A549 (cell line): ENCODE data around the gene TRIM26. TPM values are rescaled to one million over a fixed set of nuclear protein-coding genes. Genes with fewer than 3 reads are reported as not detected.
A peak's percentile ranks its signal among the peaks of the same experiment; 100 is the strongest.

Experiments used
- ATAC-seq, 2 experiments: fragments of 200-7000 bp in 1 of 2; fragments of >200 bp in 1 of 2; cut with Nextera tagmentation in 1 of 2; cut with Tn5 transposase in 1 of 2; 3 replicates each; pipeline versions ENCODE4 v1.8.0 to v1.9.1; 2018 to 2020; ENCODE audit warnings: mild to moderate bottlenecking in 1 of 2, moderate library complexity in 1 of 2
- CTCF ChIA-PET: fragments of 300-600 bp; sonication (Branson Sonifier 250); formaldehyde crosslinking; extraction: SDS; loops from one replicate; lab custom pipeline; 2021; ENCODE audit warnings: antibody characterized with exemption, inconsistent platforms; lab: Yijun Ruan, JAX
- POLR2A ChIA-PET: fragments of 350-600 bp; formaldehyde crosslinking; extraction: SDS; loops from one replicate; lab custom pipeline; 2021; ENCODE audit warnings: antibody characterized with exemption, inconsistent platforms; lab: Yijun Ruan, JAX
- DNase-seq, 2 experiments: peaks; one replicate each; pipeline versions ENCODE4 v3.0.0 to v3.0.0-alpha.2; 2011 to 2016; ENCODE audit warnings: low read depth in 1 of 2, low spot score in 1 of 2
- FAIRE-seq: peaks from 2 replicates; lab custom pipeline; 2011; peaks lifted over from hg19 to GRCh38; lab: Jason Lieb, UNC
- H3K27ac ChIP-seq, 2 experiments: fragments of >200 bp; sonication (Bioruptor Twin); formaldehyde crosslinking; 3 replicates each; pipeline ENCODE4 v1.5.1; 2016 to 2017
- H3K4me1 ChIP-seq: fragments of >200 bp; sonication (Bioruptor Twin); formaldehyde crosslinking; 3 replicates; pipeline ENCODE4 v1.6.1; 2016
- H3K4me2 ChIP-seq: fragments of >200 bp; sonication (Bioruptor Twin); formaldehyde crosslinking; 3 replicates; pipeline ENCODE4 v1.6.1; 2016
- H3K4me3 ChIP-seq: fragments of >200 bp; sonication (Bioruptor Twin); formaldehyde crosslinking; 3 replicates; pipeline ENCODE4 v1.5.1; 2016
- H3K9me3 ChIP-seq: fragments of >200 bp; sonication (Bioruptor Twin); formaldehyde crosslinking; 3 replicates; pipeline ENCODE4 v1.6.1; 2016
- CHD2 ChIP-seq: fragments of 150-350 bp; IDR thresholded peaks from 2 replicates; pipeline ENCODE4 v1.6.1; 2014; ENCODE audit warnings: low read length; ENCODE audit not compliant: partially characterized antibody
- EHF ChIP-seq: fragments of 250-450 bp; sonication (Bioruptor Pico); IDR thresholded peaks from 2 replicates; pipeline ENCODE4 v1.5.0; 2020; ENCODE audit warnings: mild to moderate bottlenecking
- EP300 ChIP-seq, 2 experiments: fragments of >200 bp; sonication (Bioruptor Twin); formaldehyde crosslinking; IDR thresholded peaks; 2 replicates in 1 of 2; 3 replicates in 1 of 2; pipeline ENCODE4 v1.6.1; 2016 to 2017
- ESRRA ChIP-seq: fragments of 150-350 bp; IDR thresholded peaks from 2 replicates; pipeline ENCODE4 v1.6.1; 2014; ENCODE audit warnings: mild to moderate bottlenecking, low read length, borderline replicate concordance
- FOSL2 ChIP-seq, 2 experiments: fragments of 450-650 bp in 1 of 2; fragments of >200 bp in 1 of 2; sonication (Bioruptor Twin) in 1 of 2; formaldehyde crosslinking; IDR thresholded peaks; 2 replicates each; pipeline versions ENCODE4 v1.5.0 to v1.6.1; 2016 to 2020; ENCODE audit warnings: mild to moderate bottlenecking in 1 of 2, moderate library complexity in 1 of 2
- HOXB5 ChIP-seq: fragments of 250-450 bp; sonication (Bioruptor Pico); IDR thresholded peaks from 2 replicates; pipeline ENCODE4 v1.5.0; 2020; ENCODE audit warnings: mild to moderate bottlenecking, moderate library complexity
- JUNB ChIP-seq: fragments of >200 bp; sonication (Bioruptor Twin); formaldehyde crosslinking; IDR thresholded peaks from 2 replicates; pipeline ENCODE4 v1.6.1; 2016
- KDM5A ChIP-seq: fragments of 200-600 bp; sonication (generic); IDR thresholded peaks from 2 replicates; pipeline ENCODE4 v1.6.1; 2016; ENCODE audit warnings: antibody characterized with exemption, mild to moderate bottlenecking
- NFE2L2 ChIP-seq: fragments of 150-350 bp; conservative IDR thresholded peaks from 2 replicates; pipeline ENCODE4 v1.6.1; 2014; ENCODE audit warnings: low read length
- RNF2 ChIP-seq: fragments of 200-600 bp; sonication (generic); IDR thresholded peaks from 2 replicates; pipeline ENCODE4 v1.6.1; 2016; ENCODE audit warnings: low read depth, mild to moderate bottlenecking, antibody characterized with exemption, moderate library complexity, borderline replicate concordance
- ZNF302 ChIP-seq: fragments of 250-450 bp; sonication (Bioruptor Pico); IDR thresholded peaks from 2 replicates; pipeline ENCODE4 v1.9.0; 2021; ENCODE audit warnings: inconsistent platforms, mild to moderate bottlenecking, moderate library complexity
- ZSCAN20 ChIP-seq: fragments of 250-450 bp; sonication (Bioruptor Pico); IDR thresholded peaks from 2 replicates; pipeline ENCODE4 v1.8.0; 2022; ENCODE audit warnings: mild to moderate bottlenecking, moderate library complexity
- WGBS: methylation state at CpG from one replicate; pipeline ENCODE4 v1.1.6; 2017; ENCODE audit errors: missing lambda C conversion rate; 5-methylcytosine and 5-hydroxymethylcytosine counted together
- polyA plus RNA-seq, 4 experiments: library from polyadenylated mRNA; depleted of rRNA in 3 of 4; stranded (reverse); fragments of >200 nt; fragmentation: RNase III in 1 of 4; extraction: RNeasy Plus Mini Kit Qiagen cat#74134 plus additional on column Dnase treatment in 1 of 4; gene quantifications; 2 replicates in 3 of 4; 3 replicates in 1 of 4; pipeline ENCODE4 v1.2.3, GENCODE V29; 2011 to 2017
- TF ChIP-seq, protein P1 (sequence below): fragments of 250-450 bp; sonication (Bioruptor Pico); IDR thresholded peaks from 2 replicates; pipeline ENCODE4 v1.5.0; 2021; ENCODE audit warnings: mild to moderate bottlenecking, moderate library complexity, borderline replicate concordance
- TF ChIP-seq, protein P2 (sequence below): fragments of >200 bp; sonication (Bioruptor Twin); formaldehyde crosslinking; IDR thresholded peaks from 3 replicates; pipeline ENCODE4 v1.6.1; 2016
- TF ChIP-seq, protein P3 (sequence below): fragments of 200-600 bp; sonication (generic); IDR thresholded peaks from 2 replicates; pipeline ENCODE4 v1.6.1; 2016; ENCODE audit warnings: antibody characterized with exemption, mild to moderate bottlenecking, moderate library complexity

TRIM26 gene
- polyA plus RNA-seq, 2 of the 4 experiments (the other 2 are of a cell fraction), result 30.4 TPM

DNA sequence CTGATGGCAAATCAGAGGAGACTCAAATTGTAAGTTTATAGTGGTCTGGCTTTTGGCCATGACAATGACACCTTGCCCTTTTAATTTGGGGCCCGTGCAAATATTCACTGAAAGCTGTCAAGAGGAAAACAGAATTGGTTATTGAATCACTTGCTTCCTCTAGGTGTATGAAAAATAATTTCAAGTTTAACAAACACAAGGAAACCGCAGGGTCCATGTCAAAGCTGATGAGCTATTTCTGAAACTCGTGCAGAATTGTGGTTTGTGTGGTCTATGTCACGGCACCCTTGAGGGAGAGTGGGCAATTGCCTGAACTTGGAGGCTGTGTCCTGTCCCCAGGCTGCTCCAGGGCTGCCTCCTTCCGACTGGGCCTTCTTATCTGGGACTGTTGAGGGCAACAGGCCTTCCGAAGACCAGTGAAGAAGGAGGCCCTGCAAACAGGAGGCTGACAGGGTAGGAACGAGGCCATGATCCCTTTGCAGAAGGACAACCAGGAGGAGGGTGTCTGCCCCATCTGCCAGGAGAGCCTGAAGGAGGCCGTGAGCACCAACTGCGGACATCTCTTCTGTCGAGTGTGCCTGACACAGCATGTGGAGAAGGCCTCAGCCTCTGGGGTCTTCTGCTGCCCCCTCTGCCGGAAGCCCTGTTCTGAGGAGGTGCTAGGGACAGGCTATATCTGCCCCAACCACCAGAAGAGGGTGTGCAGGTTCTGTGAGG lies 76.5 kb downstream of the TRIM26 start:
- FAIRE-seq (no peak), ATAC-seq (no peak), DNase-seq (no peak)
- WGBS, result 70% methylated on average over 9 of the region's 11 CpGs
- TF ChIP-seq ESRRA, result no peak
- TF ChIP-seq FOSL2 (IDR thresholded peaks at IDR 0.05), result no peak
- TF ChIP-seq FOSL2 (CRISPR knock-in tag; IDR thresholded peaks at IDR 0.05), result no peak
- H3K4me1 ChIP-seq, result peaks cover 6% of the 10 kb centered on the region; the same call in 1 of the 3 replicates
- no peaks in the 10 kb centered on the region for H3K9me3 ChIP-seq
- no peak overlapping the region for H3K4me3 ChIP-seq
- ChIA-PET POLR2A (no interaction called here), CTCF (interaction anchor here (1.4 to 17.3 kb wide), 2 partner anchors 10 to 28 kb away, joined by 5 to 353 read pairs; partner anchors contain the start of gene TRIM31)
- no peak overlapping the region for H3K27ac ChIP-seq
- H3K4me2 ChIP-seq, result no peak overlapping the region

DNA sequence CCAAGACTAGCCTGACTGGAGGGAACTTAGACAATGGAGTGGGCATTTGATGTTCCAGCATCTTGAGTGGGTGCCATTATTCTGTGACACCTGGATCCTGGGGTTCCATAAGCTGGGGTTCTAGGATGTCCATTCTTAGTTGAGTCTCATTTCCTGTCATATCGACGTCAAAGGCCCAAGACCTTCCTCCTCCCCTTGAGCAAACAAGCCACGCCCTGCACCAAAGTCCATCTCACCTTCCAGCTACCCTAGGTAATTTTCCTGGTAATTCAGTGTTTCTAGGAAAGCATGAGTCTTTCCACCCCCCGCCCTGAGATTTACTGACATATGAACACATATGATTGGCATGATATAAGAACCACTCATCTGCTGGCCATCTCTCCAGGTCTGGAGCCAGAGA lies 77.4 kb downstream of the TRIM26 start, which contains the start of gene TRIM40:
TSS of gene TRIM40 (plus strand) at position 384 of the 400 bp plus-strand sequence. CDS start 897 bp downstream, outside the sequence.
- H3K9me3 ChIP-seq, result no peaks in the 10 kb centered on the region
- DNase-seq, result peak in 1 of 2 experiments; percentile 39
- POLR2A ChIA-PET, result no interaction called here
- FAIRE-seq, result no peak
- H3K4me1 ChIP-seq, result peaks cover 8% of the 10 kb centered on the region
- WGBS, result 25% methylated on average over 3 of the region's 4 CpGs
- CTCF ChIA-PET, result interaction anchor here (1.4 to 17.3 kb wide), 3 partner anchors 9 to 27 kb away, joined by 4 to 353 read pairs (median 5); partner anchors contain the start of gene TRIM31
- ATAC-seq, result no peak
- TF ChIP-seq JUNB (no peak), ZSCAN20 (CRISPR knock-in tag) (no peak), KDM5A (no peak), ZNF302 (CRISPR knock-in tag) (no peak), CHD2 (no peak), EP300 (IDR thresholded peaks at IDR 0.05) (no peak), EHF (CRISPR knock-in tag) (no peak), HOXB5 (CRISPR knock-in tag) (no peak), NFE2L2 (no peak), RNF2 (no peak)
- TF ChIP-seq, protein P1, sequence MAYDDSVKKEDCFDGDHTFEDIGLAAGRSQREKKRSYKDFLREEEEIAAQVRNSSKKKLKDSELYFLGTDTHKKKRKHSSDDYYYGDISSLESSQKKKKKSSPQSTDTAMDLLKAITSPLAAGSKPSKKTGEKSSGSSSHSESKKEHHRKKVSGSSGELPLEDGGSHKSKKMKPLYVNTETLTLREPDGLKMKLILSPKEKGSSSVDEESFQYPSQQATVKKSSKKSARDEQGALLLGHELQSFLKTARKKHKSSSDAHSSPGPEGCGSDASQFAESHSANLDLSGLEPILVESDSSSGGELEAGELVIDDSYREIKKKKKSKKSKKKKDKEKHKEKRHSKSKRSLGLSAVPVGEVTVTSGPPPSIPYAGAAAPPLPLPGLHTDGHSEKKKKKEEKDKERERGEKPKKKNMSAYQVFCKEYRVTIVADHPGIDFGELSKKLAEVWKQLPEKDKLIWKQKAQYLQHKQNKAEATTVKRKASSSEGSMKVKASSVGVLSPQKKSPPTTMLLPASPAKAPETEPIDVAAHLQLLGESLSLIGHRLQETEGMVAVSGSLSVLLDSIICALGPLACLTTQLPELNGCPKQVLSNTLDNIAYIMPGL (CRISPR knock-in tag), result no peak
- TF ChIP-seq, protein P2, sequence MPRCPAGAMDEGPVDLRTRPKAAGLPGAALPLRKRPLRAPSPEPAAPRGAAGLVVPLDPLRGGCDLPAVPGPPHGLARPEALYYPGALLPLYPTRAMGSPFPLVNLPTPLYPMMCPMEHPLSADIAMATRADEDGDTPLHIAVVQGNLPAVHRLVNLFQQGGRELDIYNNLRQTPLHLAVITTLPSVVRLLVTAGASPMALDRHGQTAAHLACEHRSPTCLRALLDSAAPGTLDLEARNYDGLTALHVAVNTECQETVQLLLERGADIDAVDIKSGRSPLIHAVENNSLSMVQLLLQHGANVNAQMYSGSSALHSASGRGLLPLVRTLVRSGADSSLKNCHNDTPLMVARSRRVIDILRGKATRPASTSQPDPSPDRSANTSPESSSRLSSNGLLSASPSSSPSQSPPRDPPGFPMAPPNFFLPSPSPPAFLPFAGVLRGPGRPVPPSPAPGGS, result no peak
- TF ChIP-seq, protein P3, sequence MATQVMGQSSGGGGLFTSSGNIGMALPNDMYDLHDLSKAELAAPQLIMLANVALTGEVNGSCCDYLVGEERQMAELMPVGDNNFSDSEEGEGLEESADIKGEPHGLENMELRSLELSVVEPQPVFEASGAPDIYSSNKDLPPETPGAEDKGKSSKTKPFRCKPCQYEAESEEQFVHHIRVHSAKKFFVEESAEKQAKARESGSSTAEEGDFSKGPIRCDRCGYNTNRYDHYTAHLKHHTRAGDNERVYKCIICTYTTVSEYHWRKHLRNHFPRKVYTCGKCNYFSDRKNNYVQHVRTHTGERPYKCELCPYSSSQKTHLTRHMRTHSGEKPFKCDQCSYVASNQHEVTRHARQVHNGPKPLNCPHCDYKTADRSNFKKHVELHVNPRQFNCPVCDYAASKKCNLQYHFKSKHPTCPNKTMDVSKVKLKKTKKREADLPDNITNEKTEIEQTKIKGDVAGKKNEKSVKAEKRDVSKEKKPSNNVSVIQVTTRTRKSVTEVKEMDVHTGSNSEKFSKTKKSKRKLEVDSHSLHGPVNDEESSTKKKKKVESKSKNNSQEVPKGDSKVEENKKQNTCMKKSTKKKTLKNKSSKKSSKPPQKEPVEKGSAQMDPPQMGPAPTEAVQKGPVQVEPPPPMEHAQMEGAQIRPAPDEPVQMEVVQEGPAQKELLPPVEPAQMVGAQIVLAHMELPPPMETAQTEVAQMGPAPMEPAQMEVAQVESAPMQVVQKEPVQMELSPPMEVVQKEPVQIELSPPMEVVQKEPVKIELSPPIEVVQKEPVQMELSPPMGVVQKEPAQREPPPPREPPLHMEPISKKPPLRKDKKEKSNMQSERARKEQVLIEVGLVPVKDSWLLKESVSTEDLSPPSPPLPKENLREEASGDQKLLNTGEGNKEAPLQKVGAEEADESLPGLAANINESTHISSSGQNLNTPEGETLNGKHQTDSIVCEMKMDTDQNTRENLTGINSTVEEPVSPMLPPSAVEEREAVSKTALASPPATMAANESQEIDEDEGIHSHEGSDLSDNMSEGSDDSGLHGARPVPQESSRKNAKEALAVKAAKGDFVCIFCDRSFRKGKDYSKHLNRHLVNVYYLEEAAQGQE, result no peak
- TF ChIP-seq, all 56 proteins: peak for 0
- no peak within 1 kb of the TSS for H3K27ac ChIP-seq
- H3K4me2 ChIP-seq, result peak within 1 kb of the TSS; percentile 28; the same call in 2 of the 3 replicates
- no peak within 1 kb of the TSS for H3K4me3 ChIP-seq
